ENCODE results near the gene RLBP1. TPM values are rescaled to one million over a fixed set of nuclear protein-coding genes. Genes with fewer than 3 reads are reported as not detected.

RLBP1 gene
- total and polyA plus RNA-seq, 2 experiments from 2014 or later, result not detected

GRCh38 chr15:89194608-89195007 is 26.8 kb downstream of the RLBP1 start:
- TF ChIP-seq EZH2phosphoT487 (IDR thresholded peaks at IDR 0.05; ENCODE audit: low read depth, severe bottlenecking, unreplicated experiment) (no peak), CTCF (IDR thresholded peaks at IDR 0.05; ENCODE audit: poor library complexity) (no peak), EZH2 (IDR thresholded peaks at IDR 0.05; ENCODE audit: borderline replicate concordance) (no peak)
- no peaks in the 10 kb centered on the region for H3K79me2 ChIP-seq
- H3K4me2 ChIP-seq, result no peak overlapping the region
- H3K9me2 ChIP-seq (replicated peaks; ENCODE audit: insufficient read depth), result no peaks in the 10 kb centered on the region
- H3K27me3 ChIP-seq, result no peaks in the 10 kb centered on the region
- WGBS (ENCODE audit: low lambda C conversion rate, missing lambda C conversion rate), result 97% methylated on average over 4 of the region's 4 CpGs
- H3K4me1 ChIP-seq (ENCODE audit: insufficient read depth), result no peaks in the 10 kb centered on the region
- no peak for DNase-seq (ENCODE audit: low spot score)
- H3K4me3 ChIP-seq, result no peak overlapping the region
- H2AFZ ChIP-seq, result no peak overlapping the region
- H3K27ac ChIP-seq, result no peak overlapping the region
- no peaks in the 10 kb centered on the region for H3K36me3 ChIP-seq (replicated peaks; ENCODE audit: insufficient read depth, low read depth)
- H4K20me1 ChIP-seq (ENCODE audit: insufficient read depth, poor library complexity, severe bottlenecking), result no peaks in the 10 kb centered on the region
- H3K9me3 ChIP-seq (ENCODE audit: low read depth), result no peaks in the 10 kb centered on the region

GRCh38 chr15:89192766-89193165 is 28.6 kb downstream of the RLBP1 start:
- no peak overlapping the region for H2AFZ ChIP-seq
- no peaks in the 10 kb centered on the region for H3K36me3 ChIP-seq (replicated peaks; ENCODE audit: insufficient read depth, low read depth)

GRCh38 chr15:89192136-89192535 is 29.2 kb downstream of the RLBP1 start:
- Histone ChIP-seq H3K9me2 (replicated peaks; ENCODE audit: insufficient read depth) (no peaks in the 10 kb centered on the region), H4K20me1 (ENCODE audit: insufficient read depth, poor library complexity, severe bottlenecking) (no peaks in the 10 kb centered on the region), H2AFZ (no peak overlapping the region), H3K36me3 (replicated peaks; ENCODE audit: insufficient read depth, low read depth) (no peaks in the 10 kb centered on the region), H3K4me1 (ENCODE audit: insufficient read depth) (no peaks in the 10 kb centered on the region), H3K79me2 (no peaks in the 10 kb centered on the region), H3K9me3 (ENCODE audit: low read depth) (no peaks in the 10 kb centered on the region), H3K4me3 (no peak overlapping the region), H3K27ac (no peak overlapping the region), H3K27me3 (no peaks in the 10 kb centered on the region), H3K4me2 (no peak overlapping the region)
- 58% methylated on average over 2 of the region's 2 CpGs for WGBS (ENCODE audit: low lambda C conversion rate, missing lambda C conversion rate)
- DNase-seq (ENCODE audit: low spot score), result no peak
- TF ChIP-seq EZH2 (IDR thresholded peaks at IDR 0.05; ENCODE audit: borderline replicate concordance), result no peak
- TF ChIP-seq EZH2phosphoT487 (IDR thresholded peaks at IDR 0.05; ENCODE audit: low read depth, severe bottlenecking, unreplicated experiment), result no peak
- TF ChIP-seq CTCF (IDR thresholded peaks at IDR 0.05; ENCODE audit: poor library complexity), result no peak

More at GRCh38 chr15:89192766-89193165, 28.6 kb downstream of the RLBP1 start:
- Histone ChIP-seq H3K4me1 (ENCODE audit: insufficient read depth) (no peaks in the 10 kb centered on the region), H3K9me2 (replicated peaks; ENCODE audit: insufficient read depth) (no peaks in the 10 kb centered on the region), H4K20me1 (ENCODE audit: insufficient read depth, poor library complexity, severe bottlenecking) (no peaks in the 10 kb centered on the region), H3K79me2 (no peaks in the 10 kb centered on the region), H3K27ac (no peak overlapping the region), H3K4me2 (no peak overlapping the region), H3K4me3 (no peak overlapping the region), H3K27me3 (no peaks in the 10 kb centered on the region), H3K9me3 (ENCODE audit: low read depth) (no peaks in the 10 kb centered on the region)
- TF ChIP-seq CTCF (IDR thresholded peaks at IDR 0.05; ENCODE audit: poor library complexity) (no peak), EZH2 (IDR thresholded peaks at IDR 0.05; ENCODE audit: borderline replicate concordance) (no peak), EZH2phosphoT487 (IDR thresholded peaks at IDR 0.05; ENCODE audit: low read depth, severe bottlenecking, unreplicated experiment) (no peak)
- no peak for DNase-seq (ENCODE audit: low spot score)
- WGBS (ENCODE audit: low lambda C conversion rate, missing lambda C conversion rate), result 89% methylated on average over 3 of the region's 3 CpGs
